HepG2 (cell line): ENCODE measurements around the gene ZNF416. TPM values are rescaled to one million over a fixed set of nuclear protein-coding genes. Genes with fewer than 3 reads are reported as not detected.

ENCODE experiments used
- CBFB ChIP-seq: sonication (generic); formaldehyde crosslinking; IDR thresholded peaks from 2 replicates; pipeline ENCODE4 v1.4.0; 2020; ENCODE audit warnings: missing genetic modification reagents
- FOXP1 ChIP-seq, 2 experiments: fragments of 450-650 bp in 1 of 2; IDR thresholded peaks; 2 replicates each; pipeline ENCODE4 v1.6.1; 2017 to 2018; ENCODE audit warnings: antibody characterized with exemption in 1 of 2
- NR1H2 ChIP-seq: sonication (generic); formaldehyde crosslinking; IDR thresholded peaks from 2 replicates; pipeline ENCODE4 v1.8.1; 2022; ENCODE audit warnings: low read depth, missing genetic modification reagents, borderline replicate concordance
- NR3C1 ChIP-seq: sonication (generic); formaldehyde crosslinking; IDR thresholded peaks from 2 replicates; pipeline ENCODE4 v1.4.0; 2020; ENCODE audit warnings: missing genetic modification reagents
- RAD51 ChIP-seq: fragments of 450-650 bp; IDR thresholded peaks from 2 replicates; pipeline ENCODE4 v1.6.1; 2016; ENCODE audit warnings: borderline replicate concordance
- RFX1 ChIP-seq: fragments of 450-650 bp; IDR thresholded peaks from 2 replicates; pipeline ENCODE4 v1.6.1; 2017
- SAFB2 ChIP-seq: sonication (generic); formaldehyde crosslinking; IDR thresholded peaks from 2 replicates; pipeline ENCODE4 v1.5.1; 2020; ENCODE audit warnings: missing genetic modification reagents, low read depth, mild to moderate bottlenecking, borderline replicate concordance
- ZNF121 ChIP-seq: sonication (generic); formaldehyde crosslinking; IDR thresholded peaks from 2 replicates; pipeline ENCODE4 v1.5.0; 2020; ENCODE audit warnings: mild to moderate bottlenecking, missing genetic modification reagents
- ZNF775 ChIP-seq: sonication (generic); formaldehyde crosslinking; IDR thresholded peaks from 2 replicates; pipeline ENCODE4 v1.4.0; 2020; ENCODE audit warnings: missing genetic modification reagents, mild to moderate bottlenecking, moderate library complexity, borderline replicate concordance
- ZNF790 ChIP-seq: sonication (generic); formaldehyde crosslinking; IDR thresholded peaks from 2 replicates; pipeline ENCODE4 v1.8.0; 2022; ENCODE audit warnings: missing genetic modification reagents, mild to moderate bottlenecking, borderline replicate concordance
- ZNF816 ChIP-seq: sonication (generic); formaldehyde crosslinking; IDR thresholded peaks from 2 replicates; pipeline ENCODE4 v1.8.0; 2022; ENCODE audit warnings: missing genetic modification reagents, mild to moderate bottlenecking, borderline replicate concordance
- polyA plus RNA-seq, 8 experiments: library from polyadenylated mRNA; depleted of rRNA in 3 of 8; stranded (reverse) in 7 of 8; unstranded in 1 of 8; fragments of >200 nt; fragmentation: Illumina TruSeq in 4 of 8; extraction: Trizol in 4 of 8; gene quantifications; 2 replicates each; pipeline versions ENCODE4 v1.2.1 to v1.2.3, GENCODE V29; 2011 to 2016; ENCODE audit warnings: low read depth in 4 of 8, missing spikeins in 1 of 8, mixed read lengths in 1 of 8; ENCODE audit not compliant: insufficient read depth in 1 of 8
- total RNA-seq, 5 experiments: library from RNA; depleted of rRNA; stranded (reverse); fragments of >200 nt; fragmentation: Illumina TruSeq; extraction: Trizol; gene quantifications; 2 replicates each; pipeline ENCODE4 v1.2.3, GENCODE V29; 2016; ENCODE audit warnings: low read depth in 1 of 5
- TF ChIP-seq, protein P1 (sequence below): sonication (generic); formaldehyde crosslinking; IDR thresholded peaks from 2 replicates; pipeline ENCODE4 v1.4.0; 2020; ENCODE audit warnings: mild to moderate bottlenecking, low read depth, missing genetic modification reagents
- TF ChIP-seq, protein P2 (sequence below): sonication (generic); formaldehyde crosslinking; IDR thresholded peaks from 2 replicates; pipeline ENCODE4 v1.9.0; 2022; ENCODE audit warnings: missing genetic modification reagents, mild to moderate bottlenecking, borderline replicate concordance
- TF ChIP-seq, protein P3 (sequence below): sonication (generic); formaldehyde crosslinking; IDR thresholded peaks from 2 replicates; pipeline ENCODE4 v1.4.0; 2020; ENCODE audit warnings: missing genetic modification reagents, borderline replicate concordance
- TF ChIP-seq, protein P4 (sequence below): sonication (generic); IDR thresholded peaks from 2 replicates; pipeline ENCODE4 v1.6.1; 2016; ENCODE audit warnings: low read depth, borderline replicate concordance
- TF ChIP-seq, protein P5 (sequence below): sonication (generic); formaldehyde crosslinking; IDR thresholded peaks from 2 replicates; pipeline ENCODE4 v1.5.1; 2020; ENCODE audit warnings: missing genetic modification reagents, mild to moderate bottlenecking, borderline replicate concordance

The ZNF416 gene
- total and polyA plus RNA-seq, 2 of the 13 experiments (the other 11 are each of a cell fraction or from before 2014, with no cell fraction given): 1.5 to 5.3 TPM

DNA sequence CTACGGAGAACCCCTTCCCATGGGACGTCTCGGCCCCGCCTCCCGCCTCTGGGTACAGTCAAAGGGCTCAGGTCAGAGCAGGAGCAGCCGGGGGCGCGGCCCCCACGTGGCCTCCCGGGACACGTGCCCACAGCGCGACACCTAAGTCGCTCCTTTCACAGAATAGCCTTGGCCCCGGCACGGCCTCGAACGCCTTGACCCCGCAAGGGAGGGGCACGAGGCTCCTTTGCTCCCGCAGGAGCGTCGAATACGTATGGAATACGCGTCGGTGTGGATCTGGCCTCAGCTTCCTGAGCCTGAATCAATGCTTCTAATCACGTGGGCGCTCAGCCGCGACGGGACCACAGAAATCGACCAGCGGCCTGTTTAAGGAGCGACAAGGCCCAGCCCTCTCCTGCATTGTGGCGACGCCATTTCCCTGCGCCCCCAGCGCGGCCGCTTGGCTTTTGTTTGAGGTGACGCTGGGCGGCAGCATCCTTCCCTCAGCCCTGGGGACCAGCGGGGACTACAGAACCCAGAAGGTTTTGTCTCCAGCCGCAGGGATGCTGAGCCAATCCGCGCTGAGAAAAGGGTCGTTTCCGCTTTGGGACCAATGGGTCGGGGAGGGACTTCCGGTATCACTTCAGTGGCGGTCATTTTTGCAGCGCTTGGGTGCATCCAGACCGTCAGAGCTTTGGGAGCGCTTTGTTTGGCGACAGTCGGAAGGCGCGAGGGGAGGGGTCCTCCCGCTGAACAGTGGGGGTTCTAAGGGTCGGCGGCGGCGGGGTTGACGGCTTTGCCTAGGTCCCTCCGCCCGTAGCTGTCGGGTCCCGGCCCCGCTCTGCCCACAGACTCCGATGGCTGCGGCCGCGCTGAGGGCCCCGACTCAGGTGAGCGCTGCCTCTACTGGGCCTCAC is 5.1 kb upstream of the ZNF416 start, which contains the start of gene ZIK1 (continued):
- TF ChIP-seq, protein P1, sequence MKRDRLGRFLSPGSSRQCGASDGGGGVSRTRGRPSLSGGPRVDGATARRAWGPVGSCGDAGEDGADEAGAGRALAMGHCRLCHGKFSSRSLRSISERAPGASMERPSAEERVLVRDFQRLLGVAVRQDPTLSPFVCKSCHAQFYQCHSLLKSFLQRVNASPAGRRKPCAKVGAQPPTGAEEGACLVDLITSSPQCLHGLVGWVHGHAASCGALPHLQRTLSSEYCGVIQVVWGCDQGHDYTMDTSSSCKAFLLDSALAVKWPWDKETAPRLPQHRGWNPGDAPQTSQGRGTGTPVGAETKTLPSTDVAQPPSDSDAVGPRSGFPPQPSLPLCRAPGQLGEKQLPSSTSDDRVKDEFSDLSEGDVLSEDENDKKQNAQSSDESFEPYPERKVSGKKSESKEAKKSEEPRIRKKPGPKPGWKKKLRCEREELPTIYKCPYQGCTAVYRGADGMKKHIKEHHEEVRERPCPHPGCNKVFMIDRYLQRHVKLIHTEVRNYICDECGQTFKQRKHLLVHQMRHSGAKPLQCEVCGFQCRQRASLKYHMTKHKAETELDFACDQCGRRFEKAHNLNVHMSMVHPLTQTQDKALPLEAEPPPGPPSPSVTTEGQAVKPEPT: no peak
- TF ChIP-seq, protein P2, sequence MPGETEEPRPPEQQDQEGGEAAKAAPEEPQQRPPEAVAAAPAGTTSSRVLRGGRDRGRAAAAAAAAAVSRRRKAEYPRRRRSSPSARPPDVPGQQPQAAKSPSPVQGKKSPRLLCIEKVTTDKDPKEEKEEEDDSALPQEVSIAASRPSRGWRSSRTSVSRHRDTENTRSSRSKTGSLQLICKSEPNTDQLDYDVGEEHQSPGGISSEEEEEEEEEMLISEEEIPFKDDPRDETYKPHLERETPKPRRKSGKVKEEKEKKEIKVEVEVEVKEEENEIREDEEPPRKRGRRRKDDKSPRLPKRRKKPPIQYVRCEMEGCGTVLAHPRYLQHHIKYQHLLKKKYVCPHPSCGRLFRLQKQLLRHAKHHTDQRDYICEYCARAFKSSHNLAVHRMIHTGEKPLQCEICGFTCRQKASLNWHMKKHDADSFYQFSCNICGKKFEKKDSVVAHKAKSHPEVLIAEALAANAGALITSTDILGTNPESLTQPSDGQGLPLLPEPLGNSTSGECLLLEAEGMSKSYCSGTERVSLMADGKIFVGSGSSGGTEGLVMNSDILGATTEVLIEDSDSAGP (CRISPR knock-in tag): peak; percentile 59; the same call in 1 of the 2 replicates
- TF ChIP-seq ZNF121 (CRISPR knock-in tag) (no peak), NR3C1 (CRISPR knock-in tag) (no peak), NR1H2 (CRISPR knock-in tag) (no peak), RFX1 (no peak), ZNF790 (no peak), SAFB2 (CRISPR knock-in tag) (no peak), ZNF775 (CRISPR knock-in tag) (no peak), ZNF816 (CRISPR knock-in tag) (no peak), FOXP1 (IDR thresholded peaks at IDR 0.05) (no peak), FOXP1 (CRISPR knock-in tag; IDR thresholded peaks at IDR 0.05) (no peak), RAD51 (no peak), CBFB (CRISPR knock-in tag) (0 out of 2 replicates have a peak, but pooled peaks have one; percentile 44)
- TF ChIP-seq, protein P3, sequence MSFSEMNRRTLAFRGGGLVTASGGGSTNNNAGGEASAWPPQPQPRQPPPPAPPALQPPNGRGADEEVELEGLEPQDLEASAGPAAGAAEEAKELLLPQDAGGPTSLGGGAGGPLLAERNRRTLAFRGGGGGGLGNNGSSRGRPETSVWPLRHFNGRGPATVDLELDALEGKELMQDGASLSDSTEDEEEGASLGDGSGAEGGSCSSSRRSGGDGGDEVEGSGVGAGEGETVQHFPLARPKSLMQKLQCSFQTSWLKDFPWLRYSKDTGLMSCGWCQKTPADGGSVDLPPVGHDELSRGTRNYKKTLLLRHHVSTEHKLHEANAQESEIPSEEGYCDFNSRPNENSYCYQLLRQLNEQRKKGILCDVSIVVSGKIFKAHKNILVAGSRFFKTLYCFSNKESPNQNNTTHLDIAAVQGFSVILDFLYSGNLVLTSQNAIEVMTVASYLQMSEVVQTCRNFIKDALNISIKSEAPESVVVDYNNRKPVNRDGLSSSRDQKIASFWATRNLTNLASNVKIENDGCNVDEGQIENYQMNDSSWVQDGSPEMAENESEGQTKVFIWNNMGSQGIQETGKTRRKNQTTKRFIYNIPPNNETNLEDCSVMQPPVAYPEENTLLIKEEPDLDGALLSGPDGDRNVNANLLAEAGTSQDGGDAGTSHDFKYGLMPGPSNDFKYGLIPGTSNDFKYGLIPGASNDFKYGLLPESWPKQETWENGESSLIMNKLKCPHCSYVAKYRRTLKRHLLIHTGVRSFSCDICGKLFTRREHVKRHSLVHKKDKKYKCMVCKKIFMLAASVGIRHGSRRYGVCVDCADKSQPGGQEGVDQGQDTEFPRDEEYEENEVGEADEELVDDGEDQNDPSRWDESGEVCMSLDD (CRISPR knock-in tag): no peak
- TF ChIP-seq, protein P4, sequence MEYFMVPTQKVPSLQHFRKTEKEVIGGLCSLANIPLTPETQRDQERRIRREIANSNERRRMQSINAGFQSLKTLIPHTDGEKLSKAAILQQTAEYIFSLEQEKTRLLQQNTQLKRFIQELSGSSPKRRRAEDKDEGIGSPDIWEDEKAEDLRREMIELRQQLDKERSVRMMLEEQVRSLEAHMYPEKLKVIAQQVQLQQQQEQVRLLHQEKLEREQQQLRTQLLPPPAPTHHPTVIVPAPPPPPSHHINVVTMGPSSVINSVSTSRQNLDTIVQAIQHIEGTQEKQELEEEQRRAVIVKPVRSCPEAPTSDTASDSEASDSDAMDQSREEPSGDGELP: no peak
- TF ChIP-seq, protein P5, sequence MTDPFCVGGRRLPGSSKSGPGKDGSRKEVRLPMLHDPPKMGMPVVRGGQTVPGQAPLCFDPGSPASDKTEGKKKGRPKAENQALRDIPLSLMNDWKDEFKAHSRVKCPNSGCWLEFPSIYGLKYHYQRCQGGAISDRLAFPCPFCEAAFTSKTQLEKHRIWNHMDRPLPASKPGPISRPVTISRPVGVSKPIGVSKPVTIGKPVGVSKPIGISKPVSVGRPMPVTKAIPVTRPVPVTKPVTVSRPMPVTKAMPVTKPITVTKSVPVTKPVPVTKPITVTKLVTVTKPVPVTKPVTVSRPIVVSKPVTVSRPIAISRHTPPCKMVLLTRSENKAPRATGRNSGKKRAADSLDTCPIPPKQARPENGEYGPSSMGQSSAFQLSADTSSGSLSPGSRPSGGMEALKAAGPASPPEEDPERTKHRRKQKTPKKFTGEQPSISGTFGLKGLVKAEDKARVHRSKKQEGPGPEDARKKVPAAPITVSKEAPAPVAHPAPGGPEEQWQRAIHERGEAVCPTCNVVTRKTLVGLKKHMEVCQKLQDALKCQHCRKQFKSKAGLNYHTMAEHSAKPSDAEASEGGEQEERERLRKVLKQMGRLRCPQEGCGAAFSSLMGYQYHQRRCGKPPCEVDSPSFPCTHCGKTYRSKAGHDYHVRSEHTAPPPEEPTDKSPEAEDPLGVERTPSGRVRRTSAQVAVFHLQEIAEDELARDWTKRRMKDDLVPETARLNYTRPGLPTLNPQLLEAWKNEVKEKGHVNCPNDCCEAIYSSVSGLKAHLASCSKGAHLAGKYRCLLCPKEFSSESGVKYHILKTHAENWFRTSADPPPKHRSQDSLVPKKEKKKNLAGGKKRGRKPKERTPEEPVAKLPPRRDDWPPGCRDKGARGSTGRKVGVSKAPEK (CRISPR knock-in tag): no peak
